ENCODE data around the gene CADPS.

Gene CADPS

GRCh38 chr3:62815981-62816380 lies 59.2 kb downstream of the CADPS start:
- DNase-seq (ENCODE audit: extremely low read depth in 1 of 2, low read depth in 1 of 2), result no peak

DNA sequence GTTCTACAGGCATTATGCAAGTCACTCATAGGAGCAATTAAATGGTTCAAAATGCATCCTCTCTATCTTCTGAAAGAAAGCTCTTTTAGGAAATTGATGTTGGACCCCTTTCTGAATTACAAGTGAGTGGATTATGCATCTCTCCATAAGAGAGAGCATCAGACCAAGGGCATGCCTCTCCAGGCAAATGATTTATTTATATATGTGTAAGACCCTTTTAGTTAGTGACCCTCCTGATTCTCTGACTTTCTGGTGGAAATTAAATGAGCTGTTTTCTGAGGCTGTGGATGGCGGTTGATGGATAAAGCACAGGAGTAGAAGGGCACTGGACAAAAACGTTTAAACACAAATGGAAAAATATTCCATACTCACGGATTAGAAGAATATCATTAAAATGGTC lies 62.6 kb downstream of the CADPS start:
- no peak for DNase-seq (ENCODE audit: extremely low read depth in 1 of 2, low read depth in 1 of 2)

DNA sequence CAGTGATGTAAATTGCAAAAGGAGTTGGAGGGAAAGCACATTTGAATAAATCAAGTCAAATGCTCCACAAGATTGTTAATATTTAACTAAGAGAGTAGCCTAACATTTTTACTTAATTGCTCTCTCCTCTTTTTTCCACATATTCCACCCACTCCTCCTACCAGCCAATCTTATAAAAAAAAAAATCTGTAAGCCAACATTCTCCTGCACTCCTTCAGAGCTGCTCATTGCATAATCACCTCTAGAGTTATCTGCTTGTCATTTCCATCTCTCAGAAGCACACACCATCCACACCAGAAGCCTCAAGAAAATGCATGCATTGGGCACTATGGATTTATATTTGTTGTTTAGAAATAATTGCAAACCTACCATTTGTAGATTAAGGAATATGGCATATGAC lies 64.1 kb downstream of the CADPS start:
- no peak for DNase-seq (ENCODE audit: extremely low read depth in 1 of 2, low read depth in 1 of 2)

- DNase-seq (ENCODE audit: extremely low read depth in 1 of 2, low read depth in 1 of 2), result no peak
Observed at GRCh38 chr3:62809369-62809768, 65.8 kb downstream of the CADPS start.

DNA sequence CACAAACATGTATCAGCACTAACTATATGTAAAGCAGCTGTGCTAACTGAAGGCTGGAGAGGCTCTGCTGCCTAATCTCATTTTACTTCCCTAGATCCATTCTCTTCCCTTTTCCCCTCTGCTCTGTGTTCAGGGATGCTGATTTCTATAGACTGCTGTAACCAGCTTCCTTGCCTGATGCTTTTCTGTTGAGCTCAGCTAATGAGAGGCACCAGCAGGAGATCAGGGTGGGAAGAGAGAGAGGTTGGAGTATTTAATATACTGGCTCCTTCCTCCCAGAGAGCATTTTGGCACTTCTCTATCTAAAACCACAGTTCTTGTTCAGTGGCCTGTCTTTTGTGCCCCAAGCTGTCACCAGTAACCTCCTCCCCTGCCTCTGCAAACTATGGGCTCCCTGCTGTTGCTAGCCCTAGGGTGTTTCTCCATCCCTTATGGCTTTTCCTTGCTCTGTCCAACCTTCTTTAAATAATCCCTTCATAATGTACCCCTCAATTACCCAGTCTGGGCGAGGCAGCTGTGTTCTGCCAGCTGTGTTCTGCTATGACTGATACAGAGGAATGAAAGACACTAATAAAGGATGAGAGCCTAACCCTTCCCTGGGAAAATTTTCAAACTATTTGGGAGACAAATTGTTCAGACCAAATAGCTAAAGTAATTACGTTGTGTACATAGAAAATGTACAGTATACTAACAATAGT lies 69.5 kb downstream of the CADPS start:
- no peak for DNase-seq (ENCODE audit: extremely low read depth in 1 of 2, low read depth in 1 of 2)

DNA sequence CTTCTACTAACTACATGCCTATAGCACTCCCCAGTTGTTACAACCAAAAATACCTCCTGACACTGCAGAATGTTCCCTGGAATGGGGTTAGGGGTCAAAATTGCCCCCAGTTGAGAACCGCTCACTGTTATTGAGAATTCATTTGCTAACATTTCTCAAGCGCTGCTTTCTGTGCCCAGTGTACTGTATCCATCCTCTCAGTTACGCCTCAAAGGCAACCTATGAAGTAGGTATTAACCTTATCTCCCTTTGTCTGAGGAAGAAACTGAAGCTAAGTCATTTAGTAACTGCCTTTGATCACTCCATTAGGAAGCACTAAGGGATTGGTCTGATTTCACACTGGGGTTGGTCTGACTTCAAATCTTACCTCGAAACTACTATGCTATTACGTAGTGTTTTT lies 70.1 kb downstream of the CADPS start:
- no peak for DNase-seq (ENCODE audit: extremely low read depth in 1 of 2, low read depth in 1 of 2)

DNA sequence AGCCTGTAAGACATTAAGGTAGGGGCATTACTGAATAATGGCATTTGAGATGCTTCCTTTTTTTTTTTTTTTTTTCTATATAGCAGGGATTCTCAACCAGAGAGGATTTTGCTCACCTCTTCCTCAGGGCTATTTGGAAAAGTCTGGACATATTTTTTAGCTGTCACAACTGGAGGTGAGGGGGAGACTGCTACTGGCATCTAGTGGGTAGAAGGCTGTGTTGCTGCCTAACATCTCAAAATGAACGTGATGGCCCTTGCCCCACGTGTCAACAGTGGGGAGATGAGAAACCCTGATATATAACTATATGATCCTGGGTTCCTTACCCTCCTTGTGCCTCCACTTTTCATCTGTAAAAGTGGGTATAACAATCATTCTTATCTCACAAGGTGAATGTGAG lies 71.9 kb downstream of the CADPS start:
- no peak for DNase-seq (ENCODE audit: extremely low read depth in 1 of 2, low read depth in 1 of 2)

- DNase-seq (ENCODE audit: extremely low read depth in 1 of 2, low read depth in 1 of 2), result no peak
Observed at GRCh38 chr3:62798000-62798399, 77.2 kb downstream of the CADPS start.

DNA sequence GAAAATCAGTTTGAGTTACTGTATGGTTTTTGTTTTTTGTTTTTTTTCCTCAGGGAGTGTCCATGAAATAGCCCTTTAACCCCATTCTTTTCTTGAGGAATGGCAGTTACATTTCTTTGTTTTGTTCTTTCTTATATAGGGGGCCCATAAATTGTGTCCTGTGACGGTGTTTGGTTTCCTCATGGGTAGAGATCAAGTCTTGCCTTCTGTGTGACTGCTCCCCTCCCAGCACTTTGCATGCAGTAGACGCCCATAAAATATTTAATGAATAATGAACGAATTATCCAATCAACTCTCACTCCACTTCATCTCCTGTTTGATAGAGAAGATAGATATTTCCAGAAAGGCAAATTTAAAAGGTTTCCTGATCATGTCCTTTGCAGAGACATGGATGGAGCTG lies 78.1 kb downstream of the CADPS start:
- no peak for DNase-seq (ENCODE audit: extremely low read depth in 1 of 2, low read depth in 1 of 2)

DNA sequence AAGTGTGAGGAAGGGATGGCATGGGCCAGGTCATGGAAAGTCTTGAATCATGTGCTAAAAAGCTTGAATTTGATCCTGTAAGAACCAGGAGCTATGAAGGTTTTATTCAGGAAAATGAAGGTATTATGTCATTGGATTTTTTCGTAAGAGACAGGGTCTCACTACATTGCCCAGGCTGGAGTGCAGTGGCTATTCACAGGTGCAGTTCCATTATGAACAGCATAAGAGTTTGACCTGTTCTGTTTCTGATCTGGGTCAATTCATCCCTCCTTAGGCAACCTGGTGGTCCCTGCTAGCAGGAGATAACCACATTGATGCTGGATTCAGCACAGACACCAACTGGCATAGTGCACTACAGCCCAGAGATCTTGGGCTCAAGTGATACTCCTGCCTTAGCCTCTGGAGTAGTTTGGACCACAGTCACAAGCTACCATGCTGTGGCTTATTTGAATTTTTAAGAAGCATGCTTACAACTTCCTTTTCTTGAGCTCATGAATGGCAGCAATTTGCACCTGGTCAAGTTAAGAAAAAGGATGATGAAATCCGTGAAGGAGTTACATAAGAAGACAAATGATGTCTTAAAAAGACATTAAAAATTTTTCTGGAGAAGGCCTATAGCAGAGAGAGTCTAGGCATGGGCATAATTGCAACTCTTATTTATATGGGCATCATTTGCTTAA lies 79.1 kb downstream of the CADPS start:
- DNase-seq (ENCODE audit: extremely low read depth in 1 of 2, low read depth in 1 of 2), result no peak

DNA sequence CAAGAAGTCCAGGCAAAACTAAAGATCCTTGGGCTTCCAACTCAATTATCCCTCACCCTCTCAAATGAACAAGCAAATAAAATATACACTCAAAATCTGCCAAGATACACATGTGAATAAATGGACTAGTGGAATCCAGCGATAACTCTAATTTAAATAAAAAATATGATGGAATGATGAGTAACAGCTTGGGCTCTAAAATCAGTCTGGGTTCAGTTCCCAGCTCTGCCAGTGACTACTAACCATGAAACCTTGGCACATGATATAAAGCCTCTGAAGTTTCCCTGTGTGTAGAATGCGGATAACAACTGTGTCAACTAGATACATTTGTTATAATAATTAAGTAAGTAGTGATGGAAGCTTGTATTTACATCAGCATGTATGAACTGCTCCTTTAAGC lies 81.3 kb downstream of the CADPS start:
- no peak for DNase-seq (ENCODE audit: extremely low read depth in 1 of 2, low read depth in 1 of 2)

DNA sequence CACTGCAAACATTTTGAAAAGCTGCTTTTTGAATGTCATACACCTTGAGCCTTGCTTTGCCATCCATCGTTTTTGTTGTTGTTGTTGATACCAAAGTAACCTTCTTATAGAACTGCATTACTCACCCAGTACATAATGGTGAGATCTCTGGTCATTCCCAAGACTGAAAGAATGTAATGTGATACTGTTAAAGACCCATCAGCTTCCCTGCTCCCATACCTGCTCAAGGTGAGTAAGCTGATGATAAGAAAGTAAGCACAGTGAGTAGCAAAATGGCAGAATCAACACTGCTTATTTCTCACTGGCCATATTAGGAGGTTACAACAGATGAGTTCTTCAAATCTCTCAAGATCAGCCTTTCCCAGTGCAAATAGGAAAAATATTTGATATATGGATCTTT lies 89.8 kb downstream of the CADPS start:
- DNase-seq (ENCODE audit: extremely low read depth in 1 of 2, low read depth in 1 of 2), result no peak

GRCh38 chr3:62781121-62781520 lies 94.1 kb downstream of the CADPS start:
- DNase-seq (ENCODE audit: extremely low read depth in 1 of 2, low read depth in 1 of 2), result no peak

DNA sequence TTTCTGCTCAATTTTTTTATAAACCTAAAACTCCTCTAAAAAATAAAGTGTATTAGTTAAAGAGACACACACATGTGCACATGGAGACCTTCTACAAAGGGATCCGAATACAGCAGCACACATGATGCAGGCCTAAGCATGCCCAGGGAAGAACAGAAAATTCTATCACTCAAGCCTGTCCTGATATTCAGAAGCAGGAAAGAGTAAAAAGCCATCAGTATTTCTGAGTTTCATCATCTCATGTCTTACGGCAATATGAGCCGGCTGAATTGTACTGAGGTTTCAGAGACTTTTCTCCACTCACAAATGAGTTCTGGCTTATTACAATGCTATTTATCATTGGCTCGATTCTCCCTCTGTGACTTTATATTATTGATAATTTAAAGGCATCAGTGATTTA lies 97.5 kb downstream of the CADPS start:
- no peak for DNase-seq (ENCODE audit: extremely low read depth in 1 of 2, low read depth in 1 of 2)

- no peak for DNase-seq (ENCODE audit: extremely low read depth in 1 of 2, low read depth in 1 of 2)
Observed at GRCh38 chr3:62777130-62777529, 98.1 kb downstream of the CADPS start.

GRCh38 chr3:62774221-62774620 lies 101.0 kb downstream of the CADPS start:
- DNase-seq (ENCODE audit: extremely low read depth in 1 of 2, low read depth in 1 of 2), result no peak

DNA sequence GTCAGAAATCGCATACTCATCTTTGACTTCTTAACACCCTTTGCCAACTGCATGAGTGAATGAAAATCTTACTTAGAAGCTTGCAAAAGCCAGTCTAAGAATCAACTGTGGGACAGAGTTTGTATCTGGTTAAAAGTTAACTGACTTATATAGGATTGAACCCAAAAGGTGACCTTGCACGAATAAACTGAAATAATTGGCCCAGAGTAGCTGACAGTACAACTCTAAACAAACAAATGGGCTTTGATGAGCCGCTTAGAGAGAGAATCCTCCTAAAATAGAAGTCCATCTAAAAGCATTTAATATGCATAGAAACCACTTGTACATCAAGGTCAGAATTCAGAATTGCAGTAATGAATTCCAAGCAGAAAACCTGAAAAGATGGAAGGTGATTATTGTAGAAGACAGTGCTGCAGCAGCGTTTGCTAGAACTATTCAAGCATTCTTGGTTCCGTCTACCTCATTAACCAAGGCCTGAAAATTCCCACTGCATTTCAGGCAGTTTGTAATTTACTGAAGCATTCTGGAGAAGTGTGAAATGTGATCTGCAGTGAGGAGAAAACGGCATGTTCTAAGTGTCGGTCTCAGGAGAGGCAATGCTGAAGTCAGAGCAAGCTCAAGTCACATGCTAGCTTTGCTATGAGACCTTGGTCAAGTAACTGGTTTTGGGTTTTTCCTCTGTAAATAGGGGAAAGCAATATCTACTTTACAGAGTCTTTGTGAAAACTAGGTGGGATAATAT lies 103.7 kb downstream of the CADPS start:
- DNase-seq (ENCODE audit: extremely low read depth in 1 of 2, low read depth in 1 of 2), result no peak

GRCh38 chr3:62768896-62769295 lies 106.3 kb downstream of the CADPS start:
- DNase-seq (ENCODE audit: extremely low read depth in 1 of 2, low read depth in 1 of 2), result no peak

DNA sequence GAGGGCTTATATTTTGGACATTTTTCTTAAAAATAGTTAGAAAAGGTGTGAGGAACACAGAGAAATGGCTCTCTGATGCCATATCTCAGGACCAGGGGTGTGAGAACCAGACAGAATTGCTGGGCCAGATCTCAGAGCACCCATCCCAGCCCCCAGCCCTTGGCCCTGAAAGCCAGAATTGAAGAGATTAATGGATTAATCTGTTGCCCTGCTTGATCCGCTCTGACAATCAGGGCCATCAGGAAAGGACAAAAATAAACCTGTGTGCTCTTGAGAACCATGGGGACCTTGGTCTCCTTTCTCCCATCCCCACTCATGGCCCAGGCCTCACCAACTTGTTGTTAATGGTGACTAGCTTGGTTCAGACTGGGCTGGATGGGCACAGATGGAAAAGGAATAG lies 113.5 kb downstream of the CADPS start:
- no peak for DNase-seq (ENCODE audit: extremely low read depth in 1 of 2, low read depth in 1 of 2)

- no peak for DNase-seq (ENCODE audit: extremely low read depth in 1 of 2, low read depth in 1 of 2)
Observed at GRCh38 chr3:62761311-62761710, 113.9 kb downstream of the CADPS start.

DNA sequence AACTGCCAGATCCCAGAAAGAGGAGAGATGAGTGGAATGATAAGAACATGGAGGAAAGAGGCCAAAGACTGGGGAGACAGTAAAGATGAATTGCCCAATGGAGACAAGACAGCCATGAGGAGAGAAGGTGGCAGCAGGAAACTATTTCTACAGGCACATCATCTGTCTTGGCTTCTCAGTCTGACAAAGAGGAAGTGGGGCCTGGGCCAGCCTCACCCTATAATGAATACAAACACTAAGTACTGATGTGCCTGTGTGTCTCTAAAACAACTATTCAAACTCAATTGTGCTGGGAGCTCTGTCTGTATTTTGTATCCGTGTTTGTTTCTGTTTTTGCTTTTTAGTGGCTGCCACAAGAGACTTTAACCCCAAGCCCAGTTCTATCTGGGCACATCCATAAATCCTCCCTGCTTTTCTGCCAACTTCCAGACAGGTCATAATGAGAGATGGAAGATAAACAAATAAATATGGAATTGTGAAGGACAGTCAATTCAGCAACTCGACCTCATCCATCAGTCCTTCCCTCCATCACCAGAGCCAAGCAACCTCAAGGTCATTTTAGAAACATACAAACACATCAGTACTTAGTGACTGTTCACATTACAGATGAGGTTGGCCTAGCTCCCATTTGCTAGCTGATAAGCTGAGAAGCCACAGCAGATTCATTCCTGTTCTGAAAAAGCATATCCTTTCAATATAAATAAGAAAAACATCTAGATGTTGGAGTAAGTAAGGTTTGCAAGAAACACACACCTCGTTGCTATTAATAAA lies 116.7 kb downstream of the CADPS start:
- DNase-seq (ENCODE audit: extremely low read depth in 1 of 2, low read depth in 1 of 2), result no peak
